WTC11 (cell line): ENCODE data around the gene AGAP1. TPM values are rescaled to one million over a fixed set of nuclear protein-coding genes. Genes with fewer than 3 reads are reported as not detected.

Experiments
- ATAC-seq: fragments of 200-7000 bp; cut with Tn5 transposase; 2 replicates; pipeline ENCODE4 v1.10.0; 2021; ENCODE audit warnings: mild to moderate bottlenecking, moderate library complexity
- CTCF ChIA-PET: fragments of 300-600 bp; sonication (Branson Sonifier 250); formaldehyde crosslinking; loops from one replicate; lab custom pipeline; 2021; ENCODE audit warnings: antibody characterized with exemption; lab: Charles Lee
- POLR2A ChIA-PET: fragments of 350-600 bp; sonication (Branson Sonifier 250); formaldehyde crosslinking; loops from one replicate; lab custom pipeline; 2021; ENCODE audit warnings: antibody characterized with exemption; lab: Charles Lee
- DNase-seq: peaks from one replicate; pipeline ENCODE4 v3.0.0; 2021; ENCODE audit warnings: low spot score
- H3K27ac Mint-ChIP-seq: 2 replicates; pipeline ENCODE4 v1.8.0; 2021; ENCODE audit warnings: mixed read lengths
- H3K27me3 Mint-ChIP-seq: 2 replicates; pipeline ENCODE4 v1.8.0; 2021; ENCODE audit warnings: low read depth, mild to moderate bottlenecking, moderate library complexity, mixed read lengths
- H3K36me3 Mint-ChIP-seq: 2 replicates; pipeline ENCODE4 v1.8.0; 2021; ENCODE audit warnings: mixed read lengths
- H3K4me1 Mint-ChIP-seq: 2 replicates; pipeline ENCODE4 v1.8.0; 2022; ENCODE audit warnings: mixed read lengths
- H3K4me3 Mint-ChIP-seq: 2 replicates; pipeline ENCODE4 v1.8.0; 2021; ENCODE audit warnings: mild to moderate bottlenecking, moderate library complexity, mixed read lengths
- H3K9me3 Mint-ChIP-seq: 2 replicates; pipeline ENCODE4 v1.8.0; 2021; ENCODE audit warnings: mixed read lengths
- CREM ChIP-seq: sonication (generic); formaldehyde crosslinking; IDR thresholded peaks from 2 replicates; pipeline ENCODE4 v1.8.1; 2022; ENCODE audit warnings: mild to moderate bottlenecking, missing genetic modification reagents, moderate library complexity
- FOXK1 ChIP-seq: sonication (generic); formaldehyde crosslinking; IDR thresholded peaks from 2 replicates; pipeline ENCODE4 v1.8.0; 2022; ENCODE audit warnings: mild to moderate bottlenecking, moderate library complexity, missing genetic modification reagents
- GABPB1 ChIP-seq: sonication (generic); formaldehyde crosslinking; IDR thresholded peaks from 2 replicates; pipeline ENCODE4 v1.8.1; 2023; ENCODE audit warnings: mild to moderate bottlenecking, missing genetic modification reagents
- GRHL2 ChIP-seq: fragments of 250-450 bp; sonication (Bioruptor Pico); IDR thresholded peaks from 2 replicates; pipeline ENCODE4 v1.8.0; 2022; ENCODE audit warnings: mild to moderate bottlenecking, moderate library complexity; ENCODE audit not compliant: insufficient replicate concordance, severe bottlenecking
- JAZF1 ChIP-seq: fragments of 250-450 bp; sonication (Bioruptor Pico); IDR thresholded peaks from 2 replicates; pipeline ENCODE4 v1.9.0; 2021; ENCODE audit warnings: moderate library complexity, mild to moderate bottlenecking, inconsistent platforms
- NFE2L1 ChIP-seq: sonication (generic); formaldehyde crosslinking; IDR thresholded peaks from 2 replicates; pipeline ENCODE4 v1.8.1; 2023; ENCODE audit warnings: missing genetic modification reagents
- NFYB ChIP-seq: sonication (generic); formaldehyde crosslinking; conservative IDR thresholded peaks from 2 replicates; pipeline ENCODE4 v1.8.0; 2022; ENCODE audit warnings: low read depth, missing genetic modification reagents
- SMAD4 ChIP-seq: sonication (generic); formaldehyde crosslinking; IDR thresholded peaks from 2 replicates; pipeline ENCODE4 v1.8.0; 2022; ENCODE audit warnings: mild to moderate bottlenecking, missing genetic modification reagents
- STAT6 ChIP-seq: sonication (generic); formaldehyde crosslinking; conservative IDR thresholded peaks from 2 replicates; pipeline ENCODE4 v1.8.1; 2023; ENCODE audit warnings: mild to moderate bottlenecking, low read depth, missing genetic modification reagents, moderate library complexity
- TEAD1 ChIP-seq: sonication (generic); formaldehyde crosslinking; IDR thresholded peaks from 2 replicates; pipeline ENCODE4 v1.8.0; 2022; ENCODE audit warnings: mild to moderate bottlenecking, missing genetic modification reagents
- ZMAT4 ChIP-seq: fragments of 250-450 bp; sonication (Bioruptor Pico); IDR thresholded peaks from 2 replicates; pipeline ENCODE4 v1.9.0; 2021; ENCODE audit warnings: mild to moderate bottlenecking
- total RNA-seq: library from RNA; stranded (reverse); gene quantifications from 3 replicates; pipeline ENCODE4 v1.2.3, GENCODE V29; 2021
- TF ChIP-seq, protein P1 (sequence below): sonication (generic); formaldehyde crosslinking; IDR thresholded peaks from 2 replicates; pipeline ENCODE4 v1.8.1; 2023; ENCODE audit warnings: mild to moderate bottlenecking, missing genetic modification reagents, moderate library complexity
- TF ChIP-seq, protein P2 (sequence below): sonication (generic); formaldehyde crosslinking; IDR thresholded peaks from 2 replicates; pipeline ENCODE4 v1.8.0; 2022; ENCODE audit warnings: mild to moderate bottlenecking, missing genetic modification reagents
- TF ChIP-seq, protein P3 (sequence below): sonication (generic); formaldehyde crosslinking; IDR thresholded peaks from 2 replicates; pipeline ENCODE4 v1.8.1; 2023; ENCODE audit warnings: mild to moderate bottlenecking, missing genetic modification reagents
- TF ChIP-seq, protein P4 (sequence below): sonication (generic); formaldehyde crosslinking; IDR thresholded peaks from 2 replicates; pipeline ENCODE4 v1.8.1; 2022; ENCODE audit warnings: low read depth, missing genetic modification reagents, borderline replicate concordance

AGAP1 gene
- total RNA-seq, 1 experiment from 2014 or later: 49.3 TPM

DNA sequence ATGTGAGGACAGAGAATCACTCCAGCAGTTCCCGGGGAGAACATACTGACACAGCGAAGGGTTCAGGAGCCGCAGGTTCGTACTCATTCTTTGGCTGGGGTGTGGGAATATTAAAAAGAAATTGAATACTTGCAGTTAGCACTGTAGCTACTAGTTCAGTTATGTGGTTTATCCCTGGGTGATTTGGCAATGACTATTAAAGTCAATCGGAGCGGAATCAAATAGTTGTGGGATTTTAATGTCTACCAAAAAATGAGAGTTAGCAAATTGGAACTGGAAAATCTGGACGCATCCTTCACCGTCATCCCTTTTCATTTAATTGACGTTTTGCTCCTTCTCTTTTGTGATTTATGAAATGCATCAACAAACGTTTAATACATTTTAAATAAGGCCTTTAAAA lies 623.6 kb downstream of the AGAP1 start:
- Mint-ChIP-seq H3K27me3 (peaks cover 23% of the 10 kb centered on the region), H3K36me3 (peaks cover 10% of the 10 kb centered on the region; the same call in 1 of the 2 replicates), H3K4me3 (no peak overlapping the region), H3K4me1 (peaks cover 45% of the 10 kb centered on the region), H3K27ac (no peak overlapping the region), H3K9me3 (no peaks in the 10 kb centered on the region)
- ATAC-seq (no peak), DNase-seq (no peak)
- no peak for TF ChIP-seq GABPB1 (CRISPR knock-in tag)
- TF ChIP-seq SMAD4: no peak
- no peak for TF ChIP-seq TEAD1 (CRISPR knock-in tag)
- TF ChIP-seq NFE2L1 (CRISPR knock-in tag): no peak
- no peak for TF ChIP-seq ZMAT4 (CRISPR knock-in tag)
- TF ChIP-seq JAZF1 (CRISPR knock-in tag): no peak
- POLR2A ChIA-PET: no interaction called here
- CTCF ChIA-PET: no interaction called here

DNA sequence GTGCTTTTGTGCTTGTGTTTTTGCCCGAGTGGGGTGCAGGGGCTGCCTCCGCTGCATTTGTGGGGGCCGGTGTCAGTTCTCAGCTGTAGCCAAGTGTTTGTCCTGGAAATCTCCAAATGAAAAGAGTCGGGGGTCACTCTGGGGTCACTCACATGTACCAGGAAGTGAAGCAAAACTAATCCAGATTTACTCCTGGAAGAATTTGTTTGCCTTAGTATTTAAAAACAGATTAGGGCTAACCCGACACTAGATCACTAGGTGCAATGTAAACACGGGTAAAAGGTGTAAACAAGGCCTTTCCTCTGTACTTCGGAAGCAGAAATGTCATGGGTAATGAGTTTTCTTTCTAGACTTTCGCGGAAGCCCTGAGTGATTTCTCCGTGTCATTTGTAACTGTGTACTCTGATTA lies 624.0 kb downstream of the AGAP1 start:
- peaks cover 23% of the 10 kb centered on the region for H3K27me3 Mint-ChIP-seq
- ChIA-PET CTCF (no interaction called here), POLR2A (no interaction called here)
- H3K27ac Mint-ChIP-seq: no peak overlapping the region
- ATAC-seq (no peak; the same call in 1 of the 2 replicates), DNase-seq (no peak)
- H3K4me1 Mint-ChIP-seq: peaks cover 42% of the 10 kb centered on the region
- H3K36me3 Mint-ChIP-seq: peaks cover 10% of the 10 kb centered on the region; the same call in 1 of the 2 replicates
- H3K4me3 Mint-ChIP-seq: no peak overlapping the region
- TF ChIP-seq FOXK1 (CRISPR knock-in tag) (peak; percentile 22; the same call in 1 of the 2 replicates), CREM (no peak), GRHL2 (CRISPR knock-in tag) (no peak), STAT6 (CRISPR knock-in tag) (no peak), GABPB1 (CRISPR knock-in tag) (peak; percentile 78), NFYB (CRISPR knock-in tag) (no peak)
- TF ChIP-seq, protein P1, sequence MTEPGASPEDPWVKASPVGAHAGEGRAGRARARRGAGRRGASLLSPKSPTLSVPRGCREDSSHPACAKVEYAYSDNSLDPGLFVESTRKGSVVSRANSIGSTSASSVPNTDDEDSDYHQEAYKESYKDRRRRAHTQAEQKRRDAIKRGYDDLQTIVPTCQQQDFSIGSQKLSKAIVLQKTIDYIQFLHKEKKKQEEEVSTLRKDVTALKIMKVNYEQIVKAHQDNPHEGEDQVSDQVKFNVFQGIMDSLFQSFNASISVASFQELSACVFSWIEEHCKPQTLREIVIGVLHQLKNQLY: no peak
- TF ChIP-seq, protein P2, sequence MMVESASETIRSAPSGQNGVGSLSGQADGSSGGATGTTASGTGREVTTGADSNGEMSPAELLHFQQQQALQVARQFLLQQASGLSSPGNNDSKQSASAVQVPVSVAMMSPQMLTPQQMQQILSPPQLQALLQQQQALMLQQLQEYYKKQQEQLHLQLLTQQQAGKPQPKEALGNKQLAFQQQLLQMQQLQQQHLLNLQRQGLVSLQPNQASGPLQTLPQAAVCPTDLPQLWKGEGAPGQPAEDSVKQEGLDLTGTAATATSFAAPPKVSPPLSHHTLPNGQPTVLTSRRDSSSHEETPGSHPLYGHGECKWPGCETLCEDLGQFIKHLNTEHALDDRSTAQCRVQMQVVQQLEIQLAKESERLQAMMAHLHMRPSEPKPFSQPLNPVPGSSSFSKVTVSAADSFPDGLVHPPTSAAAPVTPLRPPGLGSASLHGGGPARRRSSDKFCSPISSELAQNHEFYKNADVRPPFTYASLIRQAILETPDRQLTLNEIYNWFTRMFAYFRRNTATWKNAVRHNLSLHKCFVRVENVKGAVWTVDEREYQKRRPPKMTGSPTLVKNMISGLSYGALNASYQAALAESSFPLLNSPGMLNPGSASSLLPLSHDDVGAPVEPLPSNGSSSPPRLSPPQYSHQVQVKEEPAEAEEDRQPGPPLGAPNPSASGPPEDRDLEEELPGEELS (CRISPR knock-in tag): no peak
- H3K9me3 Mint-ChIP-seq: no peaks in the 10 kb centered on the region

- Mint-ChIP-seq H3K27ac (no peak overlapping the region), H3K36me3 (peaks cover 10% of the 10 kb centered on the region; the same call in 1 of the 2 replicates), H3K27me3 (peaks cover 23% of the 10 kb centered on the region), H3K9me3 (no peaks in the 10 kb centered on the region), H3K4me1 (peaks cover 41% of the 10 kb centered on the region), H3K4me3 (no peak overlapping the region)
- TF ChIP-seq, protein P3, sequence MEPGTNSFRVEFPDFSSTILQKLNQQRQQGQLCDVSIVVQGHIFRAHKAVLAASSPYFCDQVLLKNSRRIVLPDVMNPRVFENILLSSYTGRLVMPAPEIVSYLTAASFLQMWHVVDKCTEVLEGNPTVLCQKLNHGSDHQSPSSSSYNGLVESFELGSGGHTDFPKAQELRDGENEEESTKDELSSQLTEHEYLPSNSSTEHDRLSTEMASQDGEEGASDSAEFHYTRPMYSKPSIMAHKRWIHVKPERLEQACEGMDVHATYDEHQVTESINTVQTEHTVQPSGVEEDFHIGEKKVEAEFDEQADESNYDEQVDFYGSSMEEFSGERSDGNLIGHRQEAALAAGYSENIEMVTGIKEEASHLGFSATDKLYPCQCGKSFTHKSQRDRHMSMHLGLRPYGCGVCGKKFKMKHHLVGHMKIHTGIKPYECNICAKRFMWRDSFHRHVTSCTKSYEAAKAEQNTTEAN (CRISPR knock-in tag): no peak
- TF ChIP-seq TEAD1 (CRISPR knock-in tag): no peak
- TF ChIP-seq, protein P4, sequence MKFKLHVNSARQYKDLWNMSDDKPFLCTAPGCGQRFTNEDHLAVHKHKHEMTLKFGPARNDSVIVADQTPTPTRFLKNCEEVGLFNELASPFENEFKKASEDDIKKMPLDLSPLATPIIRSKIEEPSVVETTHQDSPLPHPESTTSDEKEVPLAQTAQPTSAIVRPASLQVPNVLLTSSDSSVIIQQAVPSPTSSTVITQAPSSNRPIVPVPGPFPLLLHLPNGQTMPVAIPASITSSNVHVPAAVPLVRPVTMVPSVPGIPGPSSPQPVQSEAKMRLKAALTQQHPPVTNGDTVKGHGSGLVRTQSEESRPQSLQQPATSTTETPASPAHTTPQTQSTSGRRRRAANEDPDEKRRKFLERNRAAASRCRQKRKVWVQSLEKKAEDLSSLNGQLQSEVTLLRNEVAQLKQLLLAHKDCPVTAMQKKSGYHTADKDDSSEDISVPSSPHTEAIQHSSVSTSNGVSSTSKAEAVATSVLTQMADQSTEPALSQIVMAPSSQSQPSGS (CRISPR knock-in tag): no peak
- ChIA-PET POLR2A (no interaction called here), CTCF (interaction anchor here (0.6 to 1.3 kb wide), 5 partner anchors 9 to 62 kb away, joined by 3 to 7 read pairs (median 3); no protein-coding TSS in a partner anchor)
- ATAC-seq: no peak
- DNase-seq: no peak
Measured at GRCh38 chr2:236119003-236119402, 625.2 kb downstream of the AGAP1 start.
